Body of pancreas (tissue), 4 donors: ENCODE measurements around the gene NGLY1.

Source experiments
- CTCF ChIP-seq, 7 experiments: fragments of 450-650 bp in 4 of 7; fragments of 200-600 bp in 3 of 7; sonication (generic) in 3 of 7; IDR thresholded peaks; one replicate each; pipeline ENCODE4 v1.5.1; 2016 to 2019; ENCODE audit warnings: antibody characterized with exemption in 7 of 7
- POLR2A ChIP-seq, 3 donors: fragments of 450-650 bp; IDR thresholded peaks; one replicate each; pipeline ENCODE4 v1.6.1; 2016; ENCODE audit warnings: antibody characterized with exemption in 3 of 3, mild to moderate bottlenecking in 2 of 3

DNA sequence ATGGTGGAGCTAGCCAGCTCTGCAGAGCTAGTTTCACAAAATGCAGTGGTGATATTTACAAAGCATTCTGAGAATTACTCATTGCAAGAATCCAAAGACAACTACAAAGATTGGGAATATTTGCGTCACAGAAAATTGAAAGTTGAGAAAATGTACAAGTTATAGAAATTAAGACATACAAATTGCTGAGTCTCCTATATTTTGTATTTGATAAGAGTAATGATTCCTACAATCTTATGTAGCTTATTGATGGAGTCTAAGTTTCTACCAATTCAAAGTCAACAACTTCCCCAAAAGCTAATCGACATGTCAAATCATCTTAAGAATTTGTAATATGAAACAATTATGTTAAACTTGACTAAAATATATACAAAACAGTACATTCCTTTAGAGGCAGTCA lies 72.2 kb downstream of the NGLY1 start:
- TF ChIP-seq CTCF (IDR thresholded peaks at IDR 0.05): no peak
- no peak for TF ChIP-seq POLR2A (IDR thresholded peaks at IDR 0.05)
